Kidney epithelial cell (primary cell): ENCODE results near the gene CD3D. TPM values are rescaled to one million over a fixed set of nuclear protein-coding genes. Genes with fewer than 3 reads are reported as not detected.

Experiments used
- DNase-seq: peaks from one replicate; pipeline ENCODE4 v3.0.0-alpha.2; 2010; ENCODE audit warnings: low read depth
- H3K27me3 ChIP-seq: 2 replicates; pipeline ENCODE4 v1.6.0; 2011; ENCODE audit warnings: low read length; ENCODE audit not compliant: control insufficient read depth, insufficient read depth
- H3K36me3 ChIP-seq: 2 replicates; pipeline ENCODE4 v1.5.1; 2011; ENCODE audit warnings: low read length; ENCODE audit not compliant: control insufficient read depth, insufficient read depth
- H3K4me3 ChIP-seq: 2 replicates; pipeline ENCODE4 v1.5.1; 2011; ENCODE audit warnings: low read depth, mild to moderate bottlenecking, control low read depth, low read length
- CTCF ChIP-seq: IDR thresholded peaks from 2 replicates; pipeline ENCODE4 v1.5.1; 2011; ENCODE audit warnings: mild to moderate bottlenecking, moderate library complexity, low read length, control low read depth, inconsistent platforms; ENCODE audit not compliant: insufficient read depth, poor library complexity, severe bottlenecking
- total RNA-seq: library from RNA; depleted of rRNA; stranded (reverse); fragments of >200 nt; gene quantifications from 2 replicates; pipeline ENCODE4 v1.2.3, GENCODE V29; 2015

Gene CD3D
- total RNA-seq, 1 donor from 2014 or later, result not detected

- no peak for TF ChIP-seq CTCF
- no peak overlapping the region for H3K4me3 ChIP-seq
- no peaks in the 10 kb centered on the region for H3K27me3 ChIP-seq
- DNase-seq, result no peak
- no peaks in the 10 kb centered on the region for H3K36me3 ChIP-seq
Observed at GRCh38 chr11:118320515-118320914, 22.0 kb downstream of the CD3D start.

- no peak for DNase-seq
- H3K4me3 ChIP-seq, result no peak overlapping the region
- H3K36me3 ChIP-seq, result no peaks in the 10 kb centered on the region
- no peak for TF ChIP-seq CTCF
- H3K27me3 ChIP-seq, result peaks cover under 1% of the 10 kb centered on the region
Observed at GRCh38 chr11:118319337-118319707, 23.2 kb downstream of the CD3D start.

- DNase-seq, result no peak
- H3K4me3 ChIP-seq, result no peak overlapping the region
- TF ChIP-seq CTCF, result no peak
- peaks cover 3% of the 10 kb centered on the region for H3K27me3 ChIP-seq
- H3K36me3 ChIP-seq, result no peaks in the 10 kb centered on the region
Observed at GRCh38 chr11:118318581-118319336, 23.7 kb downstream of the CD3D start.

- H3K4me3 ChIP-seq, result no peak overlapping the region
- H3K36me3 ChIP-seq, result no peaks in the 10 kb centered on the region
- no peak for TF ChIP-seq CTCF
- H3K27me3 ChIP-seq, result peaks cover 4% of the 10 kb centered on the region
- DNase-seq, result no peak
Observed at GRCh38 chr11:118318124-118318523, 24.4 kb downstream of the CD3D start.

GRCh38 chr11:118314988-118315411, 27.5 kb downstream of the CD3D start:
- no peak for DNase-seq
- no peak for TF ChIP-seq CTCF
- Histone ChIP-seq H3K27me3 (peaks cover 4% of the 10 kb centered on the region), H3K4me3 (no peak overlapping the region), H3K36me3 (no peaks in the 10 kb centered on the region)

GRCh38 chr11:118313242-118313641, 29.3 kb downstream of the CD3D start:
- H3K36me3 ChIP-seq, result no peaks in the 10 kb centered on the region
- H3K27me3 ChIP-seq, result peaks cover 4% of the 10 kb centered on the region
- TF ChIP-seq CTCF, result no peak
- no peak for DNase-seq
- no peak overlapping the region for H3K4me3 ChIP-seq
